HEK293T (cell line): ENCODE data around the gene YBX1.

Experiments
- CTCF ChIA-PET: fragments of 350-600 bp; formaldehyde crosslinking; extraction: SDS; loops from one replicate; lab custom pipeline; 2021; ENCODE audit warnings: antibody characterized with exemption, inconsistent platforms; lab: Yijun Ruan, JAX
- POLR2A ChIA-PET: fragments of 350-600 bp; formaldehyde crosslinking; extraction: SDS; loops from one replicate; lab custom pipeline; 2020; ENCODE audit warnings: antibody characterized with exemption, inconsistent platforms; lab: Yijun Ruan, JAX
- DNase-seq: peaks from one replicate; pipeline ENCODE4 v3.0.0; 2012; ENCODE audit warnings: mixed read lengths; ENCODE audit errors: extremely low spot score
- ARNT ChIP-seq: fragments of 450-650 bp; IDR thresholded peaks from 2 replicates; pipeline ENCODE4 v1.6.1; 2017; ENCODE audit warnings: mild to moderate bottlenecking
- BHLHE40 ChIP-seq: fragments of 450-650 bp; IDR thresholded peaks from 2 replicates; pipeline ENCODE4 v1.6.1; 2016; ENCODE audit warnings: mild to moderate bottlenecking, moderate library complexity, borderline replicate concordance
- CTBP1 ChIP-seq: fragments of 450-650 bp; IDR thresholded peaks from 2 replicates; pipeline ENCODE4 v1.6.1; 2016; ENCODE audit warnings: borderline replicate concordance
- ELF4 ChIP-seq: fragments of 450-650 bp; IDR thresholded peaks from 2 replicates; pipeline ENCODE4 v1.6.1; 2017; ENCODE audit warnings: antibody characterized with exemption
- FOXA1 ChIP-seq: fragments of 450-650 bp; IDR thresholded peaks from 2 replicates; pipeline ENCODE4 v1.6.1; 2016; ENCODE audit warnings: mild to moderate bottlenecking
- FOXK2 ChIP-seq: fragments of 450-650 bp; IDR thresholded peaks from 2 replicates; pipeline ENCODE4 v1.6.1; 2016; ENCODE audit warnings: mild to moderate bottlenecking
- FOXM1 ChIP-seq: fragments of 450-650 bp; IDR thresholded peaks from 2 replicates; pipeline ENCODE4 v1.6.1; 2017; ENCODE audit warnings: mild to moderate bottlenecking, borderline replicate concordance
- HDGF ChIP-seq: fragments of 450-650 bp; IDR thresholded peaks from 2 replicates; pipeline ENCODE4 v1.6.1; 2017; ENCODE audit warnings: antibody characterized with exemption, borderline replicate concordance
- L3MBTL2 ChIP-seq: fragments of 450-650 bp; conservative IDR thresholded peaks from 2 replicates; pipeline ENCODE4 v1.6.1; 2016; ENCODE audit warnings: mild to moderate bottlenecking
- LEF1 ChIP-seq: fragments of 450-650 bp; IDR thresholded peaks from 2 replicates; pipeline ENCODE4 v1.6.1; 2017; ENCODE audit warnings: mild to moderate bottlenecking, borderline replicate concordance
- NFRKB ChIP-seq: fragments of 450-650 bp; IDR thresholded peaks from 2 replicates; pipeline ENCODE4 v1.6.1; 2016; ENCODE audit warnings: mild to moderate bottlenecking, moderate library complexity
- SP1 ChIP-seq: fragments of 450-650 bp; IDR thresholded peaks from 2 replicates; pipeline ENCODE4 v1.6.1; 2017
- SUZ12 ChIP-seq: fragments of 450-650 bp; IDR thresholded peaks from 2 replicates; pipeline ENCODE4 v1.6.1; 2016; ENCODE audit warnings: mild to moderate bottlenecking
- TARDBP ChIP-seq: fragments of 450-650 bp; IDR thresholded peaks from 2 replicates; pipeline ENCODE4 v1.6.1; 2016
- ZNF384 ChIP-seq: fragments of 450-650 bp; IDR thresholded peaks from 2 replicates; pipeline ENCODE4 v1.6.1; 2016
- TF ChIP-seq, protein P1 (sequence below): fragments of 450-650 bp; IDR thresholded peaks from 2 replicates; pipeline ENCODE4 v1.6.1; 2016

YBX1 gene

DNA sequence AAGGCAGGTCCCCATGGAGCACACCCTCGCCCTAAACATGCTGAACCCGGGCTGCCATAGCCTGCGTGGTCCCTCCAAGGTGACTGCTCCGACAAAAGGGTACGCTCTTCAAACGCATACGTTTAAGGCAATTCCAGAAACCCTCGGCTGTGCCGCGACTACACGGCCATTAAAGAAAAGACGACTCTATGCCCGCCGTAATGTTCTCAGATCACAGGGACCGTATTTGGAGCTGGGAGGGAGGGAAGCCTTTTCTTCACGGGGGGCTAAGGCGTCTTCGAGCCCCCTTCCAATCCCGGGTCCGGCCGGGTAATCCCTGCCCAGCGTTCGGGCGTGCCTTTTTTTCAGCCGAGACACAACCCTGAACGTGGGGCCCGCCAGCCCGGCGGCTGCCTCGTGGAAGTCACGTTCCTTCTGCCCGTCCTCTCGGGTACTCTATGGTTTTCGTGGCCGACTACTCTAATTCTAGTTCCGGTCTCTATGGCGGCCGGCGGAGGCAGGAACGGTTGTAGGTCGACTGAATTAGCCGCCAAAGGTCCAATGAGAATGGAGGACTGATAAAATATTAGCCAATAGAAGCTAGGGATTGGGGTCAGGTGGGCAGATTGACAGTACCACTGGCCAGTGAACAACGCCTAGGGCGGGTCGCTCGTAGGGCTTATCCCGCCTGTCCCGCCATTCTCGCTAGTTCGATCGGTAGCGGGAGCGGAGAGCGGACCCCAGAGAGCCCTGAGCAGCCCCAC, at the start of gene YBX1:
Gene YBX1, plus strand, starts transcription at position 678 of the 743 bp plus-strand sequence. CDS start 148 bp downstream, outside the sequence.
- TF ChIP-seq ELF4 (peak; percentile 54; the same call in 1 of the 2 replicates), NFRKB (peak; percentile 61; the same call in 1 of the 2 replicates), L3MBTL2 (peak; percentile 88), LEF1 (no peak)
- TF ChIP-seq, protein P1, sequence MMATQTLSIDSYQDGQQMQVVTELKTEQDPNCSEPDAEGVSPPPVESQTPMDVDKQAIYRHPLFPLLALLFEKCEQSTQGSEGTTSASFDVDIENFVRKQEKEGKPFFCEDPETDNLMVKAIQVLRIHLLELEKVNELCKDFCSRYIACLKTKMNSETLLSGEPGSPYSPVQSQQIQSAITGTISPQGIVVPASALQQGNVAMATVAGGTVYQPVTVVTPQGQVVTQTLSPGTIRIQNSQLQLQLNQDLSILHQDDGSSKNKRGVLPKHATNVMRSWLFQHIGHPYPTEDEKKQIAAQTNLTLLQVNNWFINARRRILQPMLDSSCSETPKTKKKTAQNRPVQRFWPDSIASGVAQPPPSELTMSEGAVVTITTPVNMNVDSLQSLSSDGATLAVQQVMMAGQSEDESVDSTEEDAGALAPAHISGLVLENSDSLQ: peak; percentile 98
- POLR2A ChIA-PET: interaction anchor here (0.6 to 3.8 kb wide), 28 partner anchors 8 to 509 kb away, joined by 3 to 32 read pairs (median 4); partner anchors contain the start of genes C1orf50, CLDN19, ERMAP and P3H1
- peak; percentile 94 for DNase-seq
- CTCF ChIA-PET: interaction anchor here (0.6 kb wide), 1 partner anchor 84 kb away, joined by 3 read pairs; no protein-coding TSS in a partner anchor

DNA sequence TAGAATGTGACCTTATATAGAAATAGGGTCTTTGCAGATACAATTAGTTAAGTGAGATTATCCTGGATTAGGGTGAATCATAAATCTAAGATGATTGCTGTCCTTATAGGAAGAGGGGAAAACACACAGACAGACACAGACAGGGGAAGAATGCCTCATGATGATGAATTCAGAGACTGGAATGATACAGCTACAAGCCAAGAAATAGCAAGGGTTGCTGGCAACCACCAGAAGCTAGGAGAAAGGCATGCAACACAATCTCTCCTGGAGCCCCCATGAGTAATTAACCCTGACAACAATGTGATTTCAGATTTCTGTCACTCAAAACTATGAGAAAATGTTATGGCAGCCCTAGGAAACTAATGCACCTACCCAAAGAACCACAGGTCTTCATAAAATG, 43.1 kb upstream of the YBX1 start:
- CTCF ChIA-PET: no interaction called here
- DNase-seq: no peak
- no peak for TF ChIP-seq TARDBP
- TF ChIP-seq HDGF: no peak
- no peak for TF ChIP-seq BHLHE40
- TF ChIP-seq FOXK2: no peak
- TF ChIP-seq CTBP1: no peak
- TF ChIP-seq ARNT: no peak
- no peak for TF ChIP-seq ZNF384
- TF ChIP-seq NFRKB: no peak
- no peak for TF ChIP-seq SP1
- TF ChIP-seq ELF4: no peak
- no peak for TF ChIP-seq SUZ12
- TF ChIP-seq LEF1: no peak
- no peak for TF ChIP-seq FOXM1
- no peak for TF ChIP-seq L3MBTL2
- TF ChIP-seq, protein P1: no peak
- no peak for TF ChIP-seq FOXA1
- POLR2A ChIA-PET: no interaction called here

DNA sequence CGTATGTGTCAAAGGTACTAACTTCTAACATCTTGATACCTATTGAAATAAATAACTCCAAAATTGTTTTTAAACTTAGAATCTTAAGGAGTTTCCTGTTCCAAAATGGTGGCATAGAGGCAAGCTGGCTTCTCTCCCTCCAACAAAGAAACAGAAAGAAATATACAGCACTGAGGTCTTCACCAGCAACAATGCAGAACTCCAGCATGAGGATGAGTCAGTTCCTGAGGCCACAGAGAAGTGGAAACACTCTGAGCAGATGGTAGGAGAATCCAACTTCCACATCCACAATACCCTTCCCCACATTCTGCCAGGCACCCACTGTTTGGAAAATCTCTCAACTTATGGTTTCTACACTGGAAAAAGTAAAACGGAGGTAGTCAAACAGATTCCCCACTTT, 36.2 kb upstream of the YBX1 start:
- CTCF ChIA-PET: no interaction called here
- no peak for TF ChIP-seq SP1
- no peak for TF ChIP-seq SUZ12
- TF ChIP-seq ELF4: no peak
- no peak for TF ChIP-seq ZNF384
- TF ChIP-seq FOXM1: no peak
- no peak for TF ChIP-seq LEF1
- TF ChIP-seq L3MBTL2: no peak
- TF ChIP-seq HDGF: no peak
- TF ChIP-seq NFRKB: no peak
- TF ChIP-seq BHLHE40: no peak
- no peak for TF ChIP-seq CTBP1
- no peak for TF ChIP-seq FOXK2
- DNase-seq: no peak
- POLR2A ChIA-PET: no interaction called here

DNA sequence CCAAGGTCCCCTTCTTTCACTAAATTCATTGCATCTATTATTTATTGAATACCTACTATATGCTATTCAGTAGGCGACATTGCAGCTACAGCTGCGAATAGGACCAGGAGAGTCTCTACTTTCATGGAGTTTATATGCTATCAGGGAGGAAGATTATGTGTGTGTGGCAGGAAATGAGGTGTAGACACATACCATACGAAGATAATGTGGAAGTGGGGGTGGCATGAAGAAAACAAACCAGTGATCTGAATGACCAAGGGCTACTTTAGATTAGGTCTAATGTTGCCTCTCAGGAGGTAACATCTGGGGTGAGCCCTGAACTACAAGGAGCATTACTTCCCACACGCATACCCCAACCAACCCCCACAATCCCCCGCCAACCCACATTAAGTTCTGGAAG, 25.0 kb upstream of the YBX1 start:
- no peak for DNase-seq

DNA sequence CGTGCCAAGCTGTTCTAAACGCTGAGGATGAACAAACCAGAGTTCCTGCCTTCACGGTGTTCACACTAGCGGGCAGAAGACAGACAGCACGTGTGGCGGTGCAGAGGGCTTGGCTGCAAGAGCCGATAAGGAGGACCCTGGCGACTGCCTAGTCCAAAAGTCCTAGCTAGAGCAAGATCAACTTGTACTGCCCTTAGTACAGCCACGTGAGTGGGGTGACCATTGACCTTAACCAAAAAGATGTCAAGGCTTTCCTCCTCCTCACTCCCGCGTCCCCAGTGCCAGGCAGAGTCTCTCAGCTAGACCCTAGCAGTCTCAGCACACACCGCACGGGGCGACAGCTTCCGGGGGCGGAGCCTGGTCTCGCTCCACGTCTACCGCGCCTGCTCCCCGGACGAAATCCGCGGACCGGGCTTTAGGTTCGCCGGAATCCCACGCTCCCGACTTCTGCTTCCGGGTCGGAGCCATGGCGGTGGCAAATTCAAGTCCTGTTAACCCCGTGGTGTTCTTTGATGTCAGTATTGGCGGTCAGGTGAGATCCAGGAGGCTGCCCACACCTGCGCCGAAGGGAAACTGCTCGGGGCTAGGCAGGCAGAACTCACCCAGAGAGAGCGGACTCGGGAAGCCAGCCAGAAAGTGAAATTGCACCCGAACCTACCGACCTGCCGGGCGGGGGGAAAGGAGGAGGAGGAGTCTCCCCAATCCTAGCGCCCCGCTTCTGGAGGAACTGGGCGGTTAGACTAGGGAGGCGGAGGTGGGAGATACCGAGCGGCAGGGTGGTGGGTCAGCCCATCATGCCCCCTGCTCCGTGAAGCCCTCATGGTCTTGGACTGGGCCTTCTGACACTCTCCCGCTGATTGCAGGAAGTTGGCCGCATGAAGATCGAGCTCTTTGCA, 24.0 kb upstream of the YBX1 start, which contains the start of gene PPIH:
Gene PPIH, plus strand, starts transcription at position 443 of the 896 bp plus-strand sequence. Its CDS starts 24 bp downstream, at position 467.
- POLR2A ChIA-PET: interaction anchor here (0.7 to 2.8 kb wide), 21 partner anchors 8 to 398 kb away, joined by 3 to 32 read pairs (median 4); partner anchors contain the start of genes C1orf50, P3H1 and YBX1
- CTCF ChIA-PET: no interaction called here
- peak; percentile 96 for DNase-seq

More for the DNA sequence above, 25.0 kb upstream of the YBX1 start:
- no peak for TF ChIP-seq LEF1
- POLR2A ChIA-PET: interaction anchor here (1.3 to 2.8 kb wide), 5 partner anchors 15 to 73 kb away, joined by 3 to 32 read pairs (median 12); partner anchors contain the start of gene YBX1
- CTCF ChIA-PET: no interaction called here

DNA sequence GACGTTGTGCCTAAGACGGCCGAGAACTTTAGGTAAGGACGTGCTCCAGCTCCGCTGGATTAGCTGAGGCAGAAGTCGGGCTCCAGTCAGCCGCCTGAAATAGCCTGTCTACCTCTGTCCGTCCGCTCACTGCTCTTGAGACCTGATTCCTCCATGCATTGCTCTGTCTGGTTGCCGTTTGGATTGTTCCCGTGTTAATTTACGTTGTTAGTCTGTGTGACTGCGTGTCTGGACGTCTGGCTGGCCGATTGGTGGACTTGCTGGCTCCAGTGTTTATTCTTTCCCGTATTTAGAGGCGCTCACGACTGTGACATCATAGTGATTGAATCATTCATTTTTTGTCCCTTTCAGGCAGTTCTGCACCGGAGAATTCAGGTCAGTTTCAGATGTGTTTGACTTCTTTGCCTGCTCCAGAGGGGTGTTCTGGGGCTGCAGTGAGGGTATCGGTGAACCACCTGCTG, 23.3 kb upstream of the YBX1 start:
- ChIA-PET CTCF (no interaction called here), POLR2A (interaction anchor here (1.1 to 2.8 kb wide), 7 partner anchors 13 to 40 kb away, joined by 3 to 32 read pairs (median 10); partner anchors contain the start of gene YBX1)
- peak; percentile 30 for DNase-seq
- TF ChIP-seq CTBP1: no peak
- TF ChIP-seq ARNT: no peak
- TF ChIP-seq FOXK2: no peak
- no peak for TF ChIP-seq FOXM1
- TF ChIP-seq ZNF384: no peak
- no peak for TF ChIP-seq NFRKB
- no peak for TF ChIP-seq BHLHE40
- no peak for TF ChIP-seq FOXA1
- TF ChIP-seq, protein P1: no peak
- TF ChIP-seq SP1: no peak
- TF ChIP-seq TARDBP: no peak
- TF ChIP-seq SUZ12: no peak
- TF ChIP-seq HDGF: no peak
- no peak for TF ChIP-seq ELF4
- no peak for TF ChIP-seq L3MBTL2
- TF ChIP-seq LEF1: no peak

More for the DNA sequence above, 24.0 kb upstream of the YBX1 start, which contains the start of gene PPIH:
- TF ChIP-seq LEF1 (peak; percentile 84), SUZ12 (no peak), L3MBTL2 (peak; percentile 98), ZNF384 (no peak), SP1 (no peak), ELF4 (peak; percentile 78; the same call in 1 of the 2 replicates)
